Stimulated activated CD4-positive, alpha-beta T cell treated with anti-CD3 and anti-CD28 coated beads, TNF-alpha, amount 100 ng/mL, for 4 hours (primary cell): ENCODE results near the gene NEK8.
A peak's percentile ranks its signal among the peaks of the same experiment; 100 is the strongest.
"Not testable (repeated sequence)": the region's sequence is repeated elsewhere in the genome, so short reads cannot be mapped to it uniquely, and the experiment has no call there.

Experiments used
- DNase-seq, 3 experiments: peaks; one replicate each; pipeline ENCODE4 v3.0.0-alpha.2; 2020; ENCODE audit warnings: low read depth in 3 of 3

Gene NEK8

GRCh38 chr17:28710861-28711722 is 17.5 kb upstream of the NEK8 start:
- peak; percentile 80 to 86 (median 81) for DNase-seq

- DNase-seq: no peak
Measured at GRCh38 chr17:28711723-28712031, 16.9 kb upstream of the NEK8 start, which contains the start of gene PROCA1. Gene PROCA1, minus strand, starts transcription at chr17:28711888. Its CDS starts 228 bp downstream, at chr17:28711660.

GRCh38 chr17:28712032-28712704 is 16.4 kb upstream of the NEK8 start:
- DNase-seq: peak; percentile 44 to 53 (median 48)

- no peak for DNase-seq
Measured at GRCh38 chr17:28712705-28713415, 15.7 kb upstream of the NEK8 start.

GRCh38 chr17:28714281-28714680 is 14.3 kb upstream of the NEK8 start:
- DNase-seq: no peak

- DNase-seq: no peak
Measured at GRCh38 chr17:28715217-28715616, 13.4 kb upstream of the NEK8 start.

GRCh38 chr17:28716740-28717577 is 11.6 kb upstream of the NEK8 start:
- DNase-seq: no peak

GRCh38 chr17:28717578-28718332 is 10.8 kb upstream of the NEK8 start, which contains the start of gene RAB34:
Gene RAB34, minus strand, starts transcription at chr17:28717868. Its CDS starts 602 bp downstream, at chr17:28717266.
- DNase-seq: peak in 1 of 3 experiments; percentile 33

- DNase-seq: no peak
Measured at GRCh38 chr17:28718333-28719020, 10.1 kb upstream of the NEK8 start.

GRCh38 chr17:28719021-28719433 is 9.6 kb upstream of the NEK8 start:
- DNase-seq: no peak

GRCh38 chr17:28720247-28720996 is 8.2 kb upstream of the NEK8 start:
- peak in 1 of 3 experiments; percentile 35 for DNase-seq

- DNase-seq: not testable (repeated sequence)
Measured at GRCh38 chr17:28720997-28721329, 7.6 kb upstream of the NEK8 start.

GRCh38 chr17:28722417-28723158 is 6.0 kb upstream of the NEK8 start:
- DNase-seq: no peak

GRCh38 chr17:28723159-28723835 is 5.3 kb upstream of the NEK8 start:
- DNase-seq: no peak

- not testable (repeated sequence) for DNase-seq
Measured at GRCh38 chr17:28723836-28724499, 4.6 kb upstream of the NEK8 start.

- no peak for DNase-seq
Measured at GRCh38 chr17:28724500-28725165, 4.0 kb upstream of the NEK8 start.

- DNase-seq: peak in 1 of 3 experiments; percentile 33
Measured at GRCh38 chr17:28725166-28725659, 3.4 kb upstream of the NEK8 start.
